ENCODE data around the gene PFKFB3.

Gene PFKFB3

GRCh38 chr10:6256439-6256838, 53.7 kb downstream of the PFKFB3 start:
- no peak overlapping the region for H3K4me3 ChIP-seq (ENCODE audit: low read length)
- DNase-seq (ENCODE audit: low read depth) = no peak
- TF ChIP-seq CTCF (conservative IDR thresholded peaks at IDR 0.05; ENCODE audit: low read depth, low read length) = no peak

- H3K4me3 ChIP-seq (ENCODE audit: low read length) = no peak overlapping the region
- no peak for DNase-seq (ENCODE audit: low read depth)
- TF ChIP-seq CTCF (conservative IDR thresholded peaks at IDR 0.05; ENCODE audit: low read depth, low read length) = no peak
Observed at GRCh38 chr10:6259153-6259552, 56.4 kb downstream of the PFKFB3 start.

- H3K4me3 ChIP-seq (ENCODE audit: low read length) = no peak overlapping the region
- DNase-seq (ENCODE audit: low read depth) = no peak
- TF ChIP-seq CTCF (conservative IDR thresholded peaks at IDR 0.05; ENCODE audit: low read depth, low read length) = no peak
Observed at GRCh38 chr10:6260843-6261242, 58.1 kb downstream of the PFKFB3 start.

DNA sequence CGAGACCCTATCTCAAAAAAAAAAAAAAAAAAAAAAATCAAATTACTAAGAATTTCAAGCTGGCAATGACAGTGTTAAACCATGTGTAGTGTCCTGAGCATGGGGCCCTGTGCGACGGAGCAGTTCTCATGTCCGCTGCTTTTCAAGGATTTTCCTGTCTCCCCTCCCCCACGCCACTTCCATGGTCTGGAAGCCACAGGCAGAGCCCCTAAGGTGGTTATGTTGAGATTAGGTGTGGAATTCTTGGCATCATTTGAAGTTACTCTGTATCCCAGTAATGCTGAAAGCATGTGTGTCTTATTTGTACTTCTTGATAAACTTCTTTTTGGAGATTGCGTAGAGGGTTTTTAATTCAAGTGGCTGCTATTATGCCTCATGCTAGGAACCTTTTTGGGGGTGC, 65.2 kb downstream of the PFKFB3 start:
- no peak for DNase-seq (ENCODE audit: low read depth)
- no peak for TF ChIP-seq CTCF (conservative IDR thresholded peaks at IDR 0.05; ENCODE audit: low read depth, low read length)
- no peak overlapping the region for H3K4me3 ChIP-seq (ENCODE audit: low read length)

DNA sequence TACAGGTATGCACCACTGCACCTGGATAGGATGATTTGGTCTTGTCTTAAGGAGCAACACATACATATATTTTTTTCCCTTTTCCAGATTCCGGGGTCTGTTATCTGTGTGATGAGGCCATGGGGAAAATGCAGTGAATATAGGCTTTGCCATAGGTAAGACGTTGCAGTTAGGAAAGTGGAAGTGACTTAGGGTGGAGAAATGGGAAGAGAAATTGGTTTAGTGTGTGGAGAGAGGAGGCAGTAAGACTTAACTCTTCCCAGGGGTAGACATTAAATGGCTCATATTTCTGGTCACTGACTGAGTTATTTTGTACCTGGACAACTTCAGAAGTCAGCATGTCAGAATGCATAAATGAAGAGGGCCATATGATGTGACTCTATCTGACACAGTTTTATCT, 66.7 kb downstream of the PFKFB3 start:
- H3K4me3 ChIP-seq (ENCODE audit: low read length) = no peak overlapping the region
- TF ChIP-seq CTCF (conservative IDR thresholded peaks at IDR 0.05; ENCODE audit: low read depth, low read length) = no peak
- no peak for DNase-seq (ENCODE audit: low read depth)

GRCh38 chr10:6269953-6270867, 67.5 kb downstream of the PFKFB3 start:
- no peak for TF ChIP-seq CTCF (conservative IDR thresholded peaks at IDR 0.05; ENCODE audit: low read depth, low read length)
- DNase-seq (ENCODE audit: low read depth) = no peak
- H3K4me3 ChIP-seq (ENCODE audit: low read length) = no peak overlapping the region

GRCh38 chr10:6270951-6271350, 68.2 kb downstream of the PFKFB3 start:
- DNase-seq (ENCODE audit: low read depth) = no peak
- H3K4me3 ChIP-seq (ENCODE audit: low read length) = no peak overlapping the region
- TF ChIP-seq CTCF (conservative IDR thresholded peaks at IDR 0.05; ENCODE audit: low read depth, low read length) = no peak
